GM21786 (cell line): ENCODE measurements around the gene CNDP2.

Source experiments
- ATAC-seq: cut with Tn5 transposase; IDR thresholded peaks from one replicate; pipeline ENCODE4 v1.9.1; 2021; ENCODE audit not compliant: unreplicated experiment

CNDP2 gene

DNA sequence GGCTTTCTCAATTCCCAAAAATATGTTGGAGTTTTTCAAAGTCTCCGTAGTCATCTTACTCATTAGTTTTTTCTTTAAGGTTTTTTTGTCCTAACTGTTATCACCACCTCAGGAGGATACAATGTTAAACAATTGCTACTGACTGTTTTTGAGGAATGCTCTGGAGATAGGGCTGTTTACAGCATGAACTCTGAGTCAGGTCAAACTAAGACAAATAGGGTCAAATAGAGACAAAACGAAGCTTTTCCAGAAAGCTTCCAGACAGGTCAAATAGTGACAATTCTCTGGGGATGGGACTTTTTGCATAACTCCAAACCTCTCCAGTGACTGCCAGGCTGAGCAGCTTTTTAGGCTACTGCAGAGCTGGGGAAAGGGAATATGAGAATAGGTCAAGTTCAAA is 23.9 kb upstream of the CNDP2 start:
- no peak for ATAC-seq

- ATAC-seq = no peak
These were observed 22.1 kb upstream of the CNDP2 start for GRCh38 chr18:74473976-74474640.

DNA sequence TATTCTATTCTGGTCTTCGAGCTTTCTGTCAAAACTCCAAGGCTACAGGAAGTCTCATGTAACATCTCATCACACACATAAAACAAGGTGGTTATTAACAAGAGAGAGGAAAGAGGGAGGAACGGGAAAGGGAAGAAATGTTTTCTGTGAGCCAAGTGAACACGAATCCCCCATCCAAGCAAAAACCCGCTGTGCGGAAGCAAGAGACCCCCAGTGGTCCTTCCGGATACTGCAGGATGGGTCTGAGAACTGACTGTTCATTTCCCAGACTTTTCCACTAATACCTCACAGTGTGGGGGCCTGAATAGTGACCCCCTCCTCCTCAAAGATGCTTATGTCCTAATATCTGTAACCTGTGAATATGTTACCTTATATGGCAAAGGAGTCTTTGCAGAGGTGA is 20.0 kb upstream of the CNDP2 start:
- no peak for ATAC-seq

- ATAC-seq = no peak
These were observed 18.4 kb upstream of the CNDP2 start for GRCh38 chr18:74477771-74478170.

DNA sequence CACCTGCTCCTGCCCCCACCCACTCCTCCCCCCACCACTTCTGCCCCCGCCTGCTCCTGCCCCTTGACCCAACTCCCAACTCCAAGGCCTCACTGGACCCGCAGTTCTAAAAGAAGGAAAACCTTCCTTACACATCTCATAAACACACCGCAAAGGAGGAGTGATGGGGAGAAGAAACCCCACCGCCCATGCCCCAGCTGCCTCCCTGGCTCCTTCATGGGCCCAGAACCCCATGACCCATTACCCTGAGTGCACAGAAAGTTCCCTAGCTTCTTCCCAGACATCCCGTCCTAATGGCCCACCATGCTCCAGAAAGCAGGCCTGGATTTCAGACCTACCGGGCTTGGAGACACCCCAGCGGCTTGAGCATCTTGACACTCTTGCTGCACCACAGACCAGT is 17.8 kb upstream of the CNDP2 start:
- ATAC-seq = no peak

- no peak for ATAC-seq
These were observed 17.3 kb upstream of the CNDP2 start for GRCh38 chr18:74478880-74479279.

DNA sequence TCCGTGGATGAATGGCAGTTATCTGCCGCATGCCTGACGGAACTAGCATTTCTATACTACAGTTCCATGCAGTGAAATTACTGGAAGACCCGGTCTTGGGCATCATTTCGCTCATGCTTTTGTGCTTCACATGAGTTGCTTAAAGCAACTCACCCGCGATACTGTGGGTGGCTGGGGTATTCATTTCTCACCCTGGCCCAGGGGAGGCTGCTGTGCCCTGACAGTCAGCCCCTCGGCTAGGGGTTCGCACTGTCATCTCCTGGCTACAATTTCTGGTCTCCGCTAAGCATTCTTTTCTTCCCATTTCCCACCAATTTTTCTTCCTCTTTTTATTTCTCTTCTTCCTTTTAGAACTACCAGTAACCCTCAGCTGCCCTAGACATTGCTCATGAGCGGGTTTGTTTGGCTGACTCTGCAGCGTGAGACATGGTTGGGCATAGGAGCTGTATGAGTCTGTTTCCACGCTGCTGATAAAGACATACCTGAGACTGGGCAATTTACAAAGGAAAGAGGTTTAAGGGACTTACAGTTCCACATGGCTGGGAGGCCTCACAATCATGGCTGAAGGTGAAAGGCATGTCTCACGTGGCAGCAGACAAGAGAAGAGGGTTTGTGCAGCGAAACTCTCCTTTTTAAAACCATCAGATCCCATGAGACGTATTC is 16.5 kb upstream of the CNDP2 start:
- no peak for ATAC-seq

DNA sequence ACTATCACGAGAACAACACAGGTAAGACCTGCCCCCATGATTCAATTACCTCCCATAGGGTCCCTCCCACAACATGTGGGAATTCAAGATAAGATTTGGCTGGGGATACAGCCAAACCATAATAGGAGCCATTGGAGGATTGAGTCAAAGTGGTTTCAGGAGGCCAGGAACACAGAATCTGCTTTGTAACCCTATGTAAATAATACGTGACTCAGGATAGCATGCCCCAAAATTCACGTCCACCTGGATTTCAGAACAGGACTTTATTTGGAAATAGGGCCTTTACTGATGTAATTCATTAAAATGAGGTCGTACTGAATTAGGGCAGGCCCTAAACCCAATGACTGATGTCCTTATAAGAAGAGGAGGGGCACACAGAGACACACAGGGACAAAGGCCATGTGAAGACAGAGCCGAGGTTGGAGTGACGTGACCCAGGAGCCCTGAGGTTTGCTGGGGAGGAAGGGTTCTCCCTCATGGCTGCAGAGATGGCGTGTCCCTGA is 16.0 kb upstream of the CNDP2 start:
- ATAC-seq = no peak

DNA sequence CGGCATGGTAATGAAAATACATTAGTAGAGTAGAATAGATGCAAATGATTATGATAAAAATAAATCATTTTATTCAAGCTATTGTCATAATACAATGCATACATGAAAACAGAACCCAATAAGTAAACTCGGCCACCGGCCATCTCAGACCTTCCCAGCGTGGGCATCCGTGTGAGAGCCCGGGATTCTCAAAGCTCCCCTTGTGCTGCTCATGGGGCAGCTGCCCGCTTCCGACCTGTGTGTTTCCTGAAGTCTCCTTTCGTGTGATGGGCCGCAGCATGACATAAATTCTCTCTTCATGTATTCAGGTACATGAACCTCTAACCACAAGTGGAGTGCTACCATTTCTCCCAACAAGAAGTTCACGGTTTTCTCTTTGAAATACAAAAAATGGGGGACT is 13.5 kb upstream of the CNDP2 start:
- ATAC-seq = no peak

- ATAC-seq = no peak
These were observed 9.9 kb upstream of the CNDP2 start for GRCh38 chr18:74486119-74486849.

- ATAC-seq = no peak
These were observed 7.8 kb upstream of the CNDP2 start for GRCh38 chr18:74488354-74488753.

DNA sequence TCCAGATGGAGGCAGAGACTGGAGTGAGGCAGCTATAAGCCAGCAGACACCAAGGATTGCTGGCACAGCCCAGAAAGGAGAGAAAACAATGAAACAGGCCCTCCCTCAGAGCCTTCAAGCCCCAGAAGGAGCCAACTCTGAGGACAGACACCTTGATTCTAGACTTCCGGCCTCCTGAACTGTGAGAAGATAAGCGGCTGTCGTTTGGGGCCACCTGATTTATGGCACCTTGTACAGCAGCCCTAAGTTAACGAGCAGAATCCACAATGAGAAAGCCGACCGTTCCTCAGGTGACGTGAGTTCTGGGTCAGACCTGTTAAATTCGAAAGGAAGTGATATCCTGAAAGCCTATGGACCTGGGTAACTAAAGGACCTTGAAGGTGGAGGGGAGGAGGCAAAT is 7.3 kb upstream of the CNDP2 start:
- ATAC-seq = no peak

- ATAC-seq = no peak
These were observed 6.5 kb upstream of the CNDP2 start for GRCh38 chr18:74489676-74490075.

- no peak for ATAC-seq
These were observed 3.9 kb upstream of the CNDP2 start for GRCh38 chr18:74492259-74492658.

DNA sequence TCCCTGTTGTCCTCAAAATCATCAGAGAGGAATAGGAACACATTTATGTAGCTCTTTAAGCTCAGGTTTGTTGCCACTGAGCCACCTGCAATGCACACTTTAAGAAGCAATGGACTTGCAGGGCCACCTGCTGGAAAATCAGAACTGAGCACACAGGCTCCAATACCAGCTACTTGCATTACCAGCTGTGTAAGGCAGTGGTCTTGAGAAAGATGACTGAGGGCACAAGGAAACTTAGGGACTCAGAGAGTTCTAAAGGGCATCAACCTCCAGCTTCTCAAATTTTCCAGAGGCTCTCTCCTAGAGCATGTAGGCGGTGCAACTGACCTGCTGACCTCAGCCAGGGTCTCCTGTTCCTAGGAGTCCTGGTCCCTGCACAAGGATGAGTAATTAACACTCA is 2.5 kb upstream of the CNDP2 start:
- ATAC-seq = peak; percentile 25

GRCh38 chr18:74494514-74494913 is 1.6 kb upstream of the CNDP2 start:
- ATAC-seq = no peak

- peak; percentile 16 for ATAC-seq
These were observed 553 bp downstream of the CNDP2 start for GRCh38 chr18:74496508-74497323.

- no peak for ATAC-seq
These were observed 1.1 kb downstream of the CNDP2 start for GRCh38 chr18:74497324-74497676.

GRCh38 chr18:74497778-74498177 is 1.6 kb downstream of the CNDP2 start:
- ATAC-seq = no peak

GRCh38 chr18:74498712-74499627 is 2.8 kb downstream of the CNDP2 start:
- peak; percentile 33 for ATAC-seq
